HG03439 (cell line): ENCODE data around the gene F9.
A peak's percentile ranks its signal among the peaks of the same experiment; 100 is the strongest.
"Not testable (repeated sequence)": the region's sequence is repeated elsewhere in the genome, so short reads cannot be mapped to it uniquely, and the experiment has no call there.

Experiments used
- ATAC-seq: cut with Tn5 transposase; IDR thresholded peaks from one replicate; pipeline ENCODE4 v1.9.1; 2021; ENCODE audit warnings: mild to moderate bottlenecking, moderate library complexity; ENCODE audit not compliant: unreplicated experiment

F9 gene

GRCh38 chrX:139530550-139530949 lies at the start of gene F9:
TSS of gene F9 (plus strand) at chrX:139530739. CDS start at chrX:139530765, 26 bp downstream.
- no peak for ATAC-seq

- ATAC-seq, result no peak
Measured at GRCh38 chrX:139483699-139484098, 46.8 kb upstream of the F9 start.

- ATAC-seq, result no peak
Measured at GRCh38 chrX:139484591-139484990, 45.9 kb upstream of the F9 start.

GRCh38 chrX:139495324-139495723 lies 35.2 kb upstream of the F9 start:
- ATAC-seq, result no peak

GRCh38 chrX:139506333-139506732 lies 24.2 kb upstream of the F9 start:
- ATAC-seq, result no peak

GRCh38 chrX:139508099-139508498 lies 22.4 kb upstream of the F9 start:
- no peak for ATAC-seq

- no peak for ATAC-seq
Measured at GRCh38 chrX:139518475-139518874, 12.1 kb upstream of the F9 start.

GRCh38 chrX:139528829-139529228 lies 1.7 kb upstream of the F9 start:
- ATAC-seq, result not testable (repeated sequence)

GRCh38 chrX:139532834-139533233 lies 2.3 kb downstream of the F9 start:
- ATAC-seq, result no peak

- no peak for ATAC-seq
Measured at GRCh38 chrX:139533444-139533843, 2.9 kb downstream of the F9 start.

- ATAC-seq, result no peak
Measured at GRCh38 chrX:139538907-139539790, 8.6 kb downstream of the F9 start.

- ATAC-seq, result no peak
Measured at GRCh38 chrX:139542652-139543051, 12.1 kb downstream of the F9 start.

- ATAC-seq, result no peak
Measured at GRCh38 chrX:139543920-139544319, 13.4 kb downstream of the F9 start.

- ATAC-seq, result no peak
Measured at GRCh38 chrX:139544591-139544990, 14.1 kb downstream of the F9 start.

GRCh38 chrX:139554376-139554775 lies 23.8 kb downstream of the F9 start:
- ATAC-seq, result peak; percentile 24

GRCh38 chrX:139554991-139555675 lies 24.6 kb downstream of the F9 start:
- ATAC-seq, result no peak

- ATAC-seq, result no peak
Measured at GRCh38 chrX:139559383-139560042, 29.0 kb downstream of the F9 start.

- ATAC-seq, result no peak
Measured at GRCh38 chrX:139560221-139560620, 29.7 kb downstream of the F9 start.

- no peak for ATAC-seq
Measured at GRCh38 chrX:139563251-139563650, 32.7 kb downstream of the F9 start.

- no peak for ATAC-seq
Measured at GRCh38 chrX:139566981-139567380, 36.4 kb downstream of the F9 start.

- ATAC-seq, result no peak
Measured at GRCh38 chrX:139581068-139581467, 50.5 kb downstream of the F9 start.

- ATAC-seq, result no peak
Measured at GRCh38 chrX:139585613-139586012, 55.1 kb downstream of the F9 start.
